Ovary (tissue), 3 donors: ENCODE results near the gene CACNA2D3.

Source experiments
- POLR2A ChIP-seq: fragments of 450-650 bp; IDR thresholded peaks from one replicate; pipeline ENCODE4 v1.6.1; 2017; ENCODE audit warnings: antibody characterized with exemption, mild to moderate bottlenecking, moderate library complexity
- TF ChIP-seq, protein P1 (sequence below), 3 donors: fragments of 450-650 bp in 2 of 3; fragments of 200-600 bp in 1 of 3; IDR thresholded peaks; one replicate each; pipeline versions ENCODE4 v1.5.1 to v1.8.0; 2016 to 2022; ENCODE audit warnings: antibody characterized with exemption in 3 of 3, mild to moderate bottlenecking in 1 of 3
- donor health status: DM: no; HTN: no; CAD: no.

DNA sequence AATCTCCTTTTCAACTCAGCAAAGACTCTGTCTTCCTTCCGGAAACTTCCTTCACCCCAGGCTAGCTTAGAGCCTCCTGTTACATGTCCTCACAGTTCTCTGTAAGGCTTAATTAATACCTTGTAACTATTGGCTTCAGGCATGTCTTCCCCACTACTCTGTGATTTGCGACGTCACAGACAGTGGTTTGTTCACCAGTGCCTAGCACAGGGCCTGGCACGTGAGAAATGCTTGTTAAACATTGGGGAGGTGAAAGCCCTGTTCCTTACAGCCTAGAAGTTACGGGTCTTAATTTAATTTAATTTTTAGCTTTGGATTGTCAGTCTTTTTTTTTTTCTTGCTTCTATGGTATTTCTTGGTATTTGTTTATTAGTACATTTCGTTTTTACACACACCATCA is 36.4 kb upstream of the CACNA2D3 start:
- TF ChIP-seq, protein P1, sequence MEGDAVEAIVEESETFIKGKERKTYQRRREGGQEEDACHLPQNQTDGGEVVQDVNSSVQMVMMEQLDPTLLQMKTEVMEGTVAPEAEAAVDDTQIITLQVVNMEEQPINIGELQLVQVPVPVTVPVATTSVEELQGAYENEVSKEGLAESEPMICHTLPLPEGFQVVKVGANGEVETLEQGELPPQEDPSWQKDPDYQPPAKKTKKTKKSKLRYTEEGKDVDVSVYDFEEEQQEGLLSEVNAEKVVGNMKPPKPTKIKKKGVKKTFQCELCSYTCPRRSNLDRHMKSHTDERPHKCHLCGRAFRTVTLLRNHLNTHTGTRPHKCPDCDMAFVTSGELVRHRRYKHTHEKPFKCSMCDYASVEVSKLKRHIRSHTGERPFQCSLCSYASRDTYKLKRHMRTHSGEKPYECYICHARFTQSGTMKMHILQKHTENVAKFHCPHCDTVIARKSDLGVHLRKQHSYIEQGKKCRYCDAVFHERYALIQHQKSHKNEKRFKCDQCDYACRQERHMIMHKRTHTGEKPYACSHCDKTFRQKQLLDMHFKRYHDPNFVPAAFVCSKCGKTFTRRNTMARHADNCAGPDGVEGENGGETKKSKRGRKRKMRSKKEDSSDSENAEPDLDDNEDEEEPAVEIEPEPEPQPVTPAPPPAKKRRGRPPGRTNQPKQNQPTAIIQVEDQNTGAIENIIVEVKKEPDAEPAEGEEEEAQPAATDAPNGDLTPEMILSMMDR (IDR thresholded peaks at IDR 0.05): no peak
- no peak for TF ChIP-seq POLR2A
